Prostate gland (tissue), 2 donors: ENCODE data around the gene GALNT2. TPM values are rescaled to one million over a fixed set of nuclear protein-coding genes. Genes with fewer than 3 reads are reported as not detected.

ENCODE experiments used
- DNase-seq: peaks from one replicate; pipeline ENCODE4 v3.0.0-alpha.2; 2019; ENCODE audit warnings: low spot score
- H3K27ac ChIP-seq, 2 donors: fragments of 200-600 bp; sonication (generic); 2 replicates each; pipeline ENCODE4 v1.5.1; 2017 to 2019
- H3K27me3 ChIP-seq: fragments of 200-600 bp; sonication (generic); replicated peaks from 2 replicates; pipeline ENCODE4 v1.5.1; 2019; ENCODE audit not compliant: insufficient read depth
- H3K36me3 ChIP-seq, 2 donors: fragments of 200-600 bp; sonication (generic); 1 replicate in 1 of 2; 2 replicates in 1 of 2; pipeline versions ENCODE4 v1.5.1 to v1.8.1; 2017 to 2019
- H3K4me1 ChIP-seq: fragments of 200-600 bp; sonication (generic); replicated peaks from 2 replicates; pipeline ENCODE4 v1.5.1; 2019
- H3K4me3 ChIP-seq, 2 donors: fragments of 200-600 bp; sonication (generic); 2 replicates each; pipeline ENCODE4 v1.5.1; 2017 to 2019
- H3K9me3 ChIP-seq: fragments of 200-600 bp; sonication (generic); 2 replicates; pipeline ENCODE4 v1.5.1; 2017
- CTCF ChIP-seq, 4 experiments: fragments of 200-600 bp in 2 of 4; fragments of 450-650 bp in 2 of 4; sonication (generic) in 2 of 4; IDR thresholded peaks; 1 replicate in 3 of 4; 2 replicates in 1 of 4; pipeline ENCODE4 v1.5.1; 2016 to 2019; ENCODE audit warnings: antibody characterized with exemption in 4 of 4, mild to moderate bottlenecking in 2 of 4, moderate library complexity in 2 of 4
- POLR2A ChIP-seq: fragments of 450-650 bp; IDR thresholded peaks from one replicate; pipeline ENCODE4 v1.6.1; 2016; ENCODE audit warnings: antibody characterized with exemption, mild to moderate bottlenecking
- POLR2AphosphoS5 ChIP-seq: sonication (generic); formaldehyde crosslinking; IDR thresholded peaks from one replicate; pipeline ENCODE4 v1.6.1; 2017; ENCODE audit warnings: antibody characterized with exemption
- WGBS: methylation state at CpG from one replicate; pipeline ENCODE4 v1.1.5; 2018; 5-methylcytosine and 5-hydroxymethylcytosine counted together
- intact Hi-C: fragments of 100-400 bp; cut with DNase I; formaldehyde crosslinking; loops from one replicate; pipeline ENCODE4 v1.14.2; 2022
- total RNA-seq, 2 donors: library from RNA; depleted of rRNA; stranded (reverse); fragments of >200 nt; gene quantifications; one replicate each; pipeline ENCODE4 v1.1.0, GENCODE V29; 2016

The GALNT2 gene
- total RNA-seq, 2 donors from 2014 or later = 34.1 to 125 TPM

- no peaks in the 10 kb centered on the region for H3K27me3 ChIP-seq
- H3K36me3 ChIP-seq = no peaks in the 10 kb centered on the region
- no peak for TF ChIP-seq POLR2AphosphoS5
- intact Hi-C loops = no loop called here
- no peak overlapping the region for H3K27ac ChIP-seq
- no peak overlapping the region for H3K4me3 ChIP-seq
- 86% methylated on average over 6 of the region's 6 CpGs for WGBS
- no peaks in the 10 kb centered on the region for H3K9me3 ChIP-seq
- no peak for DNase-seq
- no peaks in the 10 kb centered on the region for H3K4me1 ChIP-seq
Measured at GRCh38 chr1:230315099-230315498, 248.1 kb downstream of the GALNT2 start.

GRCh38 chr1:230316864-230317745, 250.1 kb downstream of the GALNT2 start:
- intact Hi-C loops = no loop called here
- no peaks in the 10 kb centered on the region for H3K27me3 ChIP-seq
- TF ChIP-seq POLR2A (no peak), CTCF (IDR thresholded peaks at IDR 0.05) (no peak), POLR2AphosphoS5 (no peak)
- no peak overlapping the region for H3K4me3 ChIP-seq
- no peak for DNase-seq
- H3K36me3 ChIP-seq = no peaks in the 10 kb centered on the region
- H3K9me3 ChIP-seq = no peaks in the 10 kb centered on the region
- WGBS = 81% methylated on average over 23 of the region's 23 CpGs
- no peak overlapping the region for H3K27ac ChIP-seq
- no peaks in the 10 kb centered on the region for H3K4me1 ChIP-seq

GRCh38 chr1:230317823-230318819, 251.1 kb downstream of the GALNT2 start:
- no peaks in the 10 kb centered on the region for H3K27me3 ChIP-seq
- no peaks in the 10 kb centered on the region for H3K36me3 ChIP-seq
- no peaks in the 10 kb centered on the region for H3K9me3 ChIP-seq
- no peak for DNase-seq
- WGBS = 63% methylated on average over 23 of the region's 23 CpGs
- intact Hi-C loops = no loop called here
- H3K27ac ChIP-seq = no peak overlapping the region
- no peak overlapping the region for H3K4me3 ChIP-seq
- TF ChIP-seq POLR2AphosphoS5 = no peak
- TF ChIP-seq CTCF (IDR thresholded peaks at IDR 0.05) = no peak
- TF ChIP-seq POLR2A = no peak
- no peaks in the 10 kb centered on the region for H3K4me1 ChIP-seq

GRCh38 chr1:230319014-230319747, 252.1 kb downstream of the GALNT2 start:
- Histone ChIP-seq H3K27ac (no peak overlapping the region), H3K4me3 (no peak overlapping the region), H3K36me3 (no peaks in the 10 kb centered on the region), H3K9me3 (no peaks in the 10 kb centered on the region), H3K4me1 (no peaks in the 10 kb centered on the region), H3K27me3 (no peaks in the 10 kb centered on the region)
- DNase-seq = no peak
- intact Hi-C loops = no loop called here
- 95% methylated on average over 17 of the region's 17 CpGs for WGBS
- TF ChIP-seq CTCF (IDR thresholded peaks at IDR 0.05) (no peak), POLR2A (no peak), POLR2AphosphoS5 (no peak)

- Histone ChIP-seq H3K4me1 (no peaks in the 10 kb centered on the region), H3K27ac (no peak overlapping the region), H3K4me3 (no peak overlapping the region), H3K27me3 (no peaks in the 10 kb centered on the region), H3K36me3 (no peaks in the 10 kb centered on the region), H3K9me3 (no peaks in the 10 kb centered on the region)
- intact Hi-C loops = no loop called here
- DNase-seq = no peak
- TF ChIP-seq POLR2A = no peak
- TF ChIP-seq CTCF (IDR thresholded peaks at IDR 0.05) = no peak
- TF ChIP-seq POLR2AphosphoS5 = no peak
- 93% methylated on average over 4 of the region's 4 CpGs for WGBS
Measured at GRCh38 chr1:230320804-230321203, 253.8 kb downstream of the GALNT2 start.
